Iris pigment epithelial cell (primary cell): ENCODE measurements around the gene CSNK1D.
"Not testable (repeated sequence)": the region's sequence is repeated elsewhere in the genome, so short reads cannot be mapped to it uniquely, and the experiment has no call there.

Experiments used
- DNase-seq: peaks from one replicate; pipeline ENCODE4 v3.0.0-alpha.2; 2011; ENCODE audit warnings: low read depth

Gene CSNK1D

GRCh38 chr17:82215095-82215971 is 58.2 kb downstream of the CSNK1D start:
- no peak for DNase-seq

- DNase-seq, result no peak
Observed at GRCh38 chr17:82214012-82214628, 59.4 kb downstream of the CSNK1D start.

- DNase-seq, result peak; percentile 85
Observed at GRCh38 chr17:82213251-82214011, 60.1 kb downstream of the CSNK1D start.

GRCh38 chr17:82212331-82213250 is 60.9 kb downstream of the CSNK1D start, which contains the start of gene CCDC57:
CCDC57 (minus strand) TSS chr17:82212842; CDS start chr17:82201944, 10,898 bp downstream.
- peak; percentile 79 for DNase-seq

- DNase-seq, result not testable (repeated sequence)
Observed at GRCh38 chr17:82210655-82211054, 62.8 kb downstream of the CSNK1D start.

- peak; percentile 90 for DNase-seq
Observed at GRCh38 chr17:82205720-82206508, 67.6 kb downstream of the CSNK1D start.

- DNase-seq, result peak; percentile 85
Observed at GRCh38 chr17:82204831-82205719, 68.4 kb downstream of the CSNK1D start.

GRCh38 chr17:82203920-82204319 is 69.6 kb downstream of the CSNK1D start:
- no peak for DNase-seq

- DNase-seq, result no peak
Observed at GRCh38 chr17:82202981-82203380, 70.5 kb downstream of the CSNK1D start.

GRCh38 chr17:82201498-82201910 is 72.0 kb downstream of the CSNK1D start:
- no peak for DNase-seq

GRCh38 chr17:82200743-82201497 is 72.6 kb downstream of the CSNK1D start:
- no peak for DNase-seq

GRCh38 chr17:82200135-82200534 is 73.4 kb downstream of the CSNK1D start:
- DNase-seq, result no peak

- DNase-seq, result no peak
Observed at GRCh38 chr17:82199496-82199895, 74.0 kb downstream of the CSNK1D start.

GRCh38 chr17:82198092-82198491 is 75.4 kb downstream of the CSNK1D start:
- no peak for DNase-seq

- DNase-seq, result no peak
Observed at GRCh38 chr17:82195675-82196672, 77.5 kb downstream of the CSNK1D start.

- no peak for DNase-seq
Observed at GRCh38 chr17:82194765-82195164, 78.7 kb downstream of the CSNK1D start.

- no peak for DNase-seq
Observed at GRCh38 chr17:82193520-82194220, 79.8 kb downstream of the CSNK1D start.
